Astrocyte (in vitro differentiated cells and primary cell): Measurements from ENCODE around the gene TPO. TPM values are rescaled to one million over a fixed set of nuclear protein-coding genes. Genes with fewer than 3 reads are reported as not detected.

Experiments
- DNase-seq: peaks from one replicate; pipeline ENCODE4 v3.0.0-alpha.2; 2010; ENCODE audit warnings: low read depth
- FAIRE-seq: peaks from 2 replicates; lab custom pipeline; 2011; peaks lifted over from hg19 to GRCh38; lab: Jason Lieb, UNC
- H2AFZ ChIP-seq: 2 replicates; pipeline ENCODE4 v1.6.0; 2012; ENCODE audit warnings: low read depth, low read length, inconsistent platforms
- H3K27ac ChIP-seq: 2 replicates; pipeline ENCODE4 v1.5.1; 2011; ENCODE audit warnings: low read depth, low read length, inconsistent platforms
- H3K27me3 ChIP-seq: 2 replicates; pipeline ENCODE4 v1.6.0; 2011; ENCODE audit warnings: low read length, inconsistent platforms; ENCODE audit not compliant: insufficient read depth
- H3K36me3 ChIP-seq: 2 replicates; pipeline ENCODE4 v1.5.1; 2011; ENCODE audit warnings: low read length, inconsistent platforms; ENCODE audit not compliant: insufficient read depth
- H3K4me1 ChIP-seq: 2 replicates; pipeline ENCODE4 v1.5.1; 2011; ENCODE audit warnings: low read length, inconsistent platforms; ENCODE audit not compliant: insufficient read depth
- H3K4me2 ChIP-seq: 2 replicates; pipeline ENCODE4 v1.6.0; 2012; ENCODE audit warnings: low read length, inconsistent platforms
- H3K4me3 ChIP-seq: 2 replicates; pipeline ENCODE4 v1.5.1; 2011; ENCODE audit warnings: low read depth, mild to moderate bottlenecking, low read length, inconsistent platforms; ENCODE audit not compliant: insufficient read depth
- H3K79me2 ChIP-seq: 2 replicates; pipeline ENCODE4 v1.6.0; 2012; ENCODE audit warnings: mild to moderate bottlenecking, low read length, inconsistent platforms; ENCODE audit not compliant: insufficient read depth
- H3K9ac ChIP-seq: 2 replicates; pipeline ENCODE4 v1.6.0; 2012; ENCODE audit warnings: mild to moderate bottlenecking, low read length, inconsistent platforms
- H3K9me3 ChIP-seq: 2 replicates; pipeline ENCODE4 v1.5.1; 2012; ENCODE audit warnings: low read depth, mild to moderate bottlenecking, low read length, inconsistent platforms; ENCODE audit not compliant: insufficient read depth
- H4K20me1 ChIP-seq: 2 replicates; pipeline ENCODE4 v1.6.0; 2012; ENCODE audit warnings: low read length, inconsistent platforms; ENCODE audit not compliant: insufficient read depth
- H3K27ac Mint-ChIP-seq: one replicate; pipeline ENCODE4 v1.8.0; 2021; ENCODE audit warnings: mild to moderate bottlenecking, mixed read lengths; ENCODE audit not compliant: unreplicated experiment
- H3K27me3 Mint-ChIP-seq: one replicate; pipeline ENCODE4 v1.8.0; 2021; ENCODE audit warnings: low read depth, mixed read lengths; ENCODE audit not compliant: unreplicated experiment
- H3K36me3 Mint-ChIP-seq: one replicate; pipeline ENCODE4 v1.8.0; 2021; ENCODE audit warnings: low read depth, mixed read lengths; ENCODE audit not compliant: unreplicated experiment
- H3K4me1 Mint-ChIP-seq: one replicate; pipeline ENCODE4 v1.8.0; 2021; ENCODE audit warnings: low read depth, mixed read lengths; ENCODE audit not compliant: unreplicated experiment
- H3K4me3 Mint-ChIP-seq: one replicate; pipeline ENCODE4 v1.8.0; 2021; ENCODE audit warnings: mild to moderate bottlenecking, moderate library complexity, mixed read lengths; ENCODE audit not compliant: unreplicated experiment
- H3K9me3 Mint-ChIP-seq: one replicate; pipeline ENCODE4 v1.8.0; 2021; ENCODE audit warnings: mild to moderate bottlenecking, mixed read lengths; ENCODE audit not compliant: unreplicated experiment
- EZH2 ChIP-seq: IDR thresholded peaks from 2 replicates; pipeline ENCODE4 v1.6.1; 2012; ENCODE audit warnings: mild to moderate bottlenecking, low read length, inconsistent platforms; ENCODE audit not compliant: insufficient read depth
- total RNA-seq: library from RNA; stranded (reverse); gene quantifications from 2 replicates; pipeline ENCODE4 v1.2.1, GENCODE V29; 2021
- TF ChIP-seq, protein P1 (sequence below): IDR thresholded peaks from 2 replicates; pipeline ENCODE4 v1.5.1; 2011; ENCODE audit warnings: low read depth, mild to moderate bottlenecking, inconsistent platforms, low read length, moderate library complexity; ENCODE audit not compliant: insufficient read depth

TPO gene
- total RNA-seq, 1 donor from 2014 or later = not detected

DNA sequence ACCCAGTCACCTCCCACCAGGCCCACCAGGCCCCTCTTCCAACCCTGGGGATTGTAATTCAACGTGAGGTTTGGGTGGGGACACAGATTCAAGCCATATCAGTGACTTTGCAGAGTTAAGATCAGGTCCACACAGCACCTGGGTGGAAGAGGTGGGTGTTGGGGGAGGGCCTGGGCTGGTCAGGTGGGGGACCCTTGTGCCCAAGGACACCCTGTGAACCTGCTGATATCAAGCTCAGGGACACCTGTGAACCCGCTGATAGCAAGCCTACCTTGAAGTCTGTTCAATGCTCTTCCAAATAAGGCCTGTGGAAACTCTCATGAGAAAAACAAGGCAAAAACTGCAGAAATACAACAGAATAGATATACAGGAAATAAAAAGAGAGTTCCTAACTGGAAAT is 19.9 kb upstream of the TPO start:
- no peak for TF ChIP-seq EZH2
- TF ChIP-seq, protein P1, sequence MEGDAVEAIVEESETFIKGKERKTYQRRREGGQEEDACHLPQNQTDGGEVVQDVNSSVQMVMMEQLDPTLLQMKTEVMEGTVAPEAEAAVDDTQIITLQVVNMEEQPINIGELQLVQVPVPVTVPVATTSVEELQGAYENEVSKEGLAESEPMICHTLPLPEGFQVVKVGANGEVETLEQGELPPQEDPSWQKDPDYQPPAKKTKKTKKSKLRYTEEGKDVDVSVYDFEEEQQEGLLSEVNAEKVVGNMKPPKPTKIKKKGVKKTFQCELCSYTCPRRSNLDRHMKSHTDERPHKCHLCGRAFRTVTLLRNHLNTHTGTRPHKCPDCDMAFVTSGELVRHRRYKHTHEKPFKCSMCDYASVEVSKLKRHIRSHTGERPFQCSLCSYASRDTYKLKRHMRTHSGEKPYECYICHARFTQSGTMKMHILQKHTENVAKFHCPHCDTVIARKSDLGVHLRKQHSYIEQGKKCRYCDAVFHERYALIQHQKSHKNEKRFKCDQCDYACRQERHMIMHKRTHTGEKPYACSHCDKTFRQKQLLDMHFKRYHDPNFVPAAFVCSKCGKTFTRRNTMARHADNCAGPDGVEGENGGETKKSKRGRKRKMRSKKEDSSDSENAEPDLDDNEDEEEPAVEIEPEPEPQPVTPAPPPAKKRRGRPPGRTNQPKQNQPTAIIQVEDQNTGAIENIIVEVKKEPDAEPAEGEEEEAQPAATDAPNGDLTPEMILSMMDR = no peak
- Mint-ChIP-seq H3K4me3 (no peak overlapping the region), H3K27ac (no peak overlapping the region), H3K9me3 (no peaks in the 10 kb centered on the region), H3K27me3 (peaks cover 23% of the 10 kb centered on the region), H3K36me3 (no peaks in the 10 kb centered on the region), H3K4me1 (no peaks in the 10 kb centered on the region)
- Histone ChIP-seq H4K20me1 (no peaks in the 10 kb centered on the region), H3K4me1 (no peaks in the 10 kb centered on the region), H3K27me3 (no peaks in the 10 kb centered on the region), H2AFZ (no peak overlapping the region), H3K36me3 (no peaks in the 10 kb centered on the region), H3K9ac (no peak overlapping the region), H3K79me2 (no peaks in the 10 kb centered on the region), H3K4me3 (no peak overlapping the region), H3K27ac (no peak overlapping the region), H3K9me3 (no peaks in the 10 kb centered on the region), H3K4me2 (no peak overlapping the region)
- DNase-seq (no peak), FAIRE-seq (no peak)

DNA sequence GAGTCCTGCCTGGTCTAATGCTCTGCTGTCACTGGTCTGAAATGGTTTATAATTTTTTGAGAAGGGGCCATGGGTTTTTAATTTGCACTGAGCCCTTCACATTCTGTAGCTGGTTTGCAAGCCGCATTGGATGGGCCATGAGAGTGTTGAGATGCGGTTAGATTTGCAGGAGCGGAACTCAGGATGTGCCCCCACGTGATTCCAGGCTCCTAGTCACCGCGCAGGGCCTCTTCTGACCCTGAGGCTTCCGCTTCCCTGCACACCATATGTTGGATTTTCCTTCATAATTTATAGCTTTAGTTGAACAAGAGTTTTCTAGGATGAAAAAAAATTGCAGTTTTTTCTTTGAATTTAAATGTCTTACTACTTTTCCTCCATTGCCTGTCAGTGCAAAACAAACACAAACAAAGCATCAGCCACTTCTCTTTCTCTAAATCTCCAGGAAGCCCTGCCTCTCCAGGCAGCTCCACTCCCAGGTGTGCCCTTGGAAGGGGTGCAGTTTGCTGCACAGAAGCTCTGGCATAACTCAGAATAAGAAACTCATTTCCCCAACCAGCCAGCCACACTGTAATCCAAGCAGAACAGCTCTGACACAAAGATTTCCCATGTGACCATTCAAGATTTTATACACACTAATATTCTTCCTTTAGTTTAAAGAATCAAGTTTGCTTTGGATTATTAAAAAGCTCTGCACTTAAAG is 18.4 kb upstream of the TPO start:
- Mint-ChIP-seq H3K27ac (no peak overlapping the region), H3K4me3 (no peak overlapping the region), H3K36me3 (no peaks in the 10 kb centered on the region), H3K9me3 (no peaks in the 10 kb centered on the region), H3K4me1 (no peaks in the 10 kb centered on the region), H3K27me3 (peaks cover 31% of the 10 kb centered on the region)
- Histone ChIP-seq H3K4me3 (no peak overlapping the region), H3K79me2 (no peaks in the 10 kb centered on the region), H3K27me3 (no peaks in the 10 kb centered on the region), H3K9me3 (no peaks in the 10 kb centered on the region), H4K20me1 (no peaks in the 10 kb centered on the region), H3K36me3 (no peaks in the 10 kb centered on the region), H3K27ac (no peak overlapping the region), H3K4me2 (no peak overlapping the region), H2AFZ (no peak overlapping the region), H3K9ac (no peak overlapping the region), H3K4me1 (no peaks in the 10 kb centered on the region)
- no peak for TF ChIP-seq EZH2
- TF ChIP-seq, protein P1 = no peak
- DNase-seq (no peak), FAIRE-seq (no peak)

DNA sequence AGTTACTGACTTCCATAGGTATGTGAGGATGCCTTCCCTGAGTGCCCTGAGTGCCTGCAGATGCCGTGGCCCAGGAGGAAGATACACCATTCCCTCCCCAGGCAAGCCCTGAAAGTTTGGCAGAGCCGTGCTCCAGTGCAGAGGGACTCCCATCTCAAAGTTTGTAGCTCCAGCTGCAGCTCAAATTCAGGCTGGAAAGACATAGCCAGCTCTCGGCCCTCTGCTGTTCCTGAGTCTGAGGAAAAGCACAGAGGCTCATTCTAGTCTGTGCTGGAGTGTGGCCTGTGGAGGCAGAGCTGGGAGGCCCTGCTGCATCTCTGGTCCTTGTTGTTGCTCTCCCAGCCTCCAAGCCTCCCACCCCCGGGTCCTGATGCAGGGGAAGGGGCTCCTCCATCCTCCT is 15.9 kb upstream of the TPO start:
- no peak for FAIRE-seq
- no peak overlapping the region for H3K4me3 Mint-ChIP-seq
- no peak for TF ChIP-seq EZH2
- TF ChIP-seq, protein P1 = no peak

More for the DNA sequence above, 15.9 kb upstream of the TPO start:
- Histone ChIP-seq H3K4me2 (no peak overlapping the region), H2AFZ (no peak overlapping the region), H3K9me3 (no peaks in the 10 kb centered on the region), H3K4me3 (no peak overlapping the region), H3K27ac (no peak overlapping the region), H3K9ac (no peak overlapping the region), H3K79me2 (no peaks in the 10 kb centered on the region), H3K27me3 (no peaks in the 10 kb centered on the region), H3K36me3 (no peaks in the 10 kb centered on the region), H3K4me1 (no peaks in the 10 kb centered on the region), H4K20me1 (no peaks in the 10 kb centered on the region)
- no peaks in the 10 kb centered on the region for H3K4me1 Mint-ChIP-seq
- H3K9me3 Mint-ChIP-seq = peaks cover under 1% of the 10 kb centered on the region
- no peak for DNase-seq
- H3K27ac Mint-ChIP-seq = no peak overlapping the region
- H3K36me3 Mint-ChIP-seq = no peaks in the 10 kb centered on the region
- H3K27me3 Mint-ChIP-seq = peaks cover 38% of the 10 kb centered on the region
